ENCODE measurements around the gene ASPA.

DNA sequence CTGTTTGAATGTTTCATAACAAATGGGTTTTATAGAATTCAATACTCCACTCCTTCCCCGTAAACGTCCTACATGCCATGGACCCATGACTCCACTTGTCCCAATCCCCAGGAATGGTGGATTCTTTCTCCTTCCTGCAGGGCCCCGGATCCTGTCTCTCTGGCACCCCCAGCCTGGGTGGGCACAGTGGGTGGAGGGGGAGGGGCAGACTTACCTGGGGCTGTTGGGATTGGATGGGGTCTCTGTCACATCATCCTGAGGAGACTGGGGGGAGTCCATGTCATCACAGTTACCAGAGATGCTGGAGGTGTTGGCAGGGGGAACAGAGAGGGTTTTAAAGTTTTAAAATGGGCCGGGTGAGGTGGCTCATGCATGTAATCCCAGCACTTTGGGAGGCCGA, 68.6 kb downstream of the ASPA start:
- TF ChIP-seq, protein P1, sequence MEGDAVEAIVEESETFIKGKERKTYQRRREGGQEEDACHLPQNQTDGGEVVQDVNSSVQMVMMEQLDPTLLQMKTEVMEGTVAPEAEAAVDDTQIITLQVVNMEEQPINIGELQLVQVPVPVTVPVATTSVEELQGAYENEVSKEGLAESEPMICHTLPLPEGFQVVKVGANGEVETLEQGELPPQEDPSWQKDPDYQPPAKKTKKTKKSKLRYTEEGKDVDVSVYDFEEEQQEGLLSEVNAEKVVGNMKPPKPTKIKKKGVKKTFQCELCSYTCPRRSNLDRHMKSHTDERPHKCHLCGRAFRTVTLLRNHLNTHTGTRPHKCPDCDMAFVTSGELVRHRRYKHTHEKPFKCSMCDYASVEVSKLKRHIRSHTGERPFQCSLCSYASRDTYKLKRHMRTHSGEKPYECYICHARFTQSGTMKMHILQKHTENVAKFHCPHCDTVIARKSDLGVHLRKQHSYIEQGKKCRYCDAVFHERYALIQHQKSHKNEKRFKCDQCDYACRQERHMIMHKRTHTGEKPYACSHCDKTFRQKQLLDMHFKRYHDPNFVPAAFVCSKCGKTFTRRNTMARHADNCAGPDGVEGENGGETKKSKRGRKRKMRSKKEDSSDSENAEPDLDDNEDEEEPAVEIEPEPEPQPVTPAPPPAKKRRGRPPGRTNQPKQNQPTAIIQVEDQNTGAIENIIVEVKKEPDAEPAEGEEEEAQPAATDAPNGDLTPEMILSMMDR (conservative IDR thresholded peaks at IDR 0.05 in 1 of 2, IDR thresholded peaks at IDR 0.05 in 1 of 2; ENCODE audit: extremely low read depth in 1 of 2, insufficient read depth in 1 of 2, low read depth in 1 of 2, low read length in 2 of 2) = no peak
- TF ChIP-seq EZH2 (IDR thresholded peaks at IDR 0.05; ENCODE audit: borderline replicate concordance, low read length) = no peak

Data from mammary epithelial cell (primary cell).